Mucosa of descending colon (tissue), 3 donors: ENCODE data around the gene RNF4. TPM values are rescaled to one million over a fixed set of nuclear protein-coding genes. Genes with fewer than 3 reads are reported as not detected.

Experiments
- ATAC-seq: fragments of 200-7000 bp; cut with Tn5 transposase; one replicate; pipeline ENCODE4 v1.9.1; 2020; ENCODE audit warnings: mild to moderate bottlenecking, moderate library complexity
- DNase-seq, 3 donors: peaks; one replicate each; pipeline ENCODE4 v3.0.0-alpha.2; 2020
- H3K36me3 ChIP-seq: fragments of 200-600 bp; one replicate; pipeline ENCODE4 v1.8.0; 2021; ENCODE audit warnings: low read depth, mild to moderate bottlenecking
- H3K4me1 ChIP-seq: fragments of 200-600 bp; one replicate; pipeline ENCODE4 v1.8.0; 2021; ENCODE audit warnings: low read depth, mild to moderate bottlenecking
- H3K4me3 ChIP-seq: fragments of 200-600 bp; one replicate; pipeline ENCODE4 v1.8.0; 2021; ENCODE audit warnings: mild to moderate bottlenecking
- H3K9me3 ChIP-seq: fragments of 200-600 bp; one replicate; pipeline ENCODE4 v1.8.0; 2021; ENCODE audit warnings: mild to moderate bottlenecking
- intact Hi-C, 2 donors: fragments of 100-400 bp; cut with DNase I in 1 of 2; cut with micrococcal nuclease in 1 of 2; formaldehyde crosslinking; loops; one replicate each; pipeline versions ENCODE4 v1.11.0 to v1.11.1; 2022; cut with DNase I, micrococcal nuclease
- long read RNA-seq, 2 donors: library from polyadenylated mRNA; unstranded; transcript quantifications; one replicate each; pipeline ENCODE4 v2.0.0, GENCODE V29; 2019 to 2021
- total RNA-seq, 3 donors: library from RNA; stranded (reverse); fragmentation: NEBNext Ultra II Directional in 2 of 3; extraction: Animal tissue kit (Norgen Biotek cat#: 25700) in 2 of 3; gene quantifications; one replicate each; pipeline versions ENCODE4 v1.2.1 to v1.2.4, GENCODE V29; 2021 to 2023
- TF ChIP-seq, protein P1 (sequence below): fragments of 200-600 bp; IDR thresholded peaks from one replicate; pipeline ENCODE4 v1.8.0; 2022; ENCODE audit warnings: antibody characterized with exemption, mild to moderate bottlenecking
- donor health status: DM: no; HTN: no; CAD: no; lungs with moderate emphysema.
- donor health status: DM: no; HTN: no; CAD: no.
- donor health status: DM: no; HTN: yes; CAD: no.

RNF4 gene, protein sequence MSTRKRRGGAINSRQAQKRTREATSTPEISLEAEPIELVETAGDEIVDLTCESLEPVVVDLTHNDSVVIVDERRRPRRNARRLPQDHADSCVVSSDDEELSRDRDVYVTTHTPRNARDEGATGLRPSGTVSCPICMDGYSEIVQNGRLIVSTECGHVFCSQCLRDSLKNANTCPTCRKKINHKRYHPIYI
- 10 to 100 TPM; 48.0 to 55.1 (median 51.9) TPM for total RNA-seq
- long read RNA-seq, donor 1, partial matches to known transcripts = 0 of 39 reads
- long read RNA-seq, donor 1, other reads (novel, unspliced or antisense) = 39 of 39 reads
- long read RNA-seq, donor 2, partial matches to known transcripts = 3 of 21 reads
- long read RNA-seq, donor 2, other reads (novel, unspliced or antisense) = 16 of 21 reads

DNA sequence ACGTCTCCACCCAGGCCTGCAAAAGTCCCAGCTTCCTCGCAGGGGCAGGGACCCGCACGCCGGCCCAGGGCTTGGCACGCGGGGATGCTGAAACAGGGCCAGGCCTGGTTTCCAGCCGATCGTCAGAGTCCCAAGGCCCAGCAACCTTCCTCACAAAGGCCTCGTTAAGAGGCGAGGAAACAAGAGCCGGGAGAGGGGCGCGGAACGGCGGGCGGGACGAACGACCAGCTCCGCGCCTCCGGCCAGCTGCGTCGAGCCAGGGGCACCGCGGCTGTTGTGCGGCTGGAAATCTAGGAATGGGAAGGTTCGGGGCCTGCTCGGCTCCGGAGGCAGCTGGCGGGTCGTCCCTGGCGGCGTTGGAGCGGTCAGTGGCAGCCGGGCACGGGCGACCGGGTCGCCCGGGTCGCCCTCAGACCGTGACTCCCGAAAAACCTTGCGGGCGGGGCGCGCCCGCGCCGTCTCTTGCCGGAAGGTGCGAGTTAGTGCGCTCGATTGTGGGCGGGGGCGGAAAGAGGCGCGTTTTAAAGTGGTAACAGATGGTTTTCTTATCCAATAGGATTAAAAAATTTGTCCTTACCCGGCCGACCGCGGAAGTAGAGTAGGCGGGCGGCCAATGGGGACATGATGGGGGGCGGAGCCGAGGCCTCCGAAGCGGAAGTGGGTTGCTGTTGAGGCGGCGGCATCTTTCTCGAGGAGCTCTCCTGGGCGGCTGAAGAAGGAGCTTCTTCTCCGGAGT lies at the start of gene RNF4:
Gene RNF4 (plus strand): TSS at position 651 of the 736 bp plus-strand sequence. CDS start 21,388 bp downstream, outside the sequence.
- Histone ChIP-seq H3K4me3 (peak within 1 kb of the TSS; percentile 100), H3K36me3 (no peaks in the 10 kb centered on the region), H3K9me3 (no peaks in the 10 kb centered on the region), H3K4me1 (peaks cover 16% of the 10 kb centered on the region)
- DNase-seq (peak; percentile 97 to 98 (median 97)), ATAC-seq (peak; percentile 93)
- TF ChIP-seq, protein P1, sequence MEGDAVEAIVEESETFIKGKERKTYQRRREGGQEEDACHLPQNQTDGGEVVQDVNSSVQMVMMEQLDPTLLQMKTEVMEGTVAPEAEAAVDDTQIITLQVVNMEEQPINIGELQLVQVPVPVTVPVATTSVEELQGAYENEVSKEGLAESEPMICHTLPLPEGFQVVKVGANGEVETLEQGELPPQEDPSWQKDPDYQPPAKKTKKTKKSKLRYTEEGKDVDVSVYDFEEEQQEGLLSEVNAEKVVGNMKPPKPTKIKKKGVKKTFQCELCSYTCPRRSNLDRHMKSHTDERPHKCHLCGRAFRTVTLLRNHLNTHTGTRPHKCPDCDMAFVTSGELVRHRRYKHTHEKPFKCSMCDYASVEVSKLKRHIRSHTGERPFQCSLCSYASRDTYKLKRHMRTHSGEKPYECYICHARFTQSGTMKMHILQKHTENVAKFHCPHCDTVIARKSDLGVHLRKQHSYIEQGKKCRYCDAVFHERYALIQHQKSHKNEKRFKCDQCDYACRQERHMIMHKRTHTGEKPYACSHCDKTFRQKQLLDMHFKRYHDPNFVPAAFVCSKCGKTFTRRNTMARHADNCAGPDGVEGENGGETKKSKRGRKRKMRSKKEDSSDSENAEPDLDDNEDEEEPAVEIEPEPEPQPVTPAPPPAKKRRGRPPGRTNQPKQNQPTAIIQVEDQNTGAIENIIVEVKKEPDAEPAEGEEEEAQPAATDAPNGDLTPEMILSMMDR = no peak
- intact Hi-C loops = no loop called here

DNA sequence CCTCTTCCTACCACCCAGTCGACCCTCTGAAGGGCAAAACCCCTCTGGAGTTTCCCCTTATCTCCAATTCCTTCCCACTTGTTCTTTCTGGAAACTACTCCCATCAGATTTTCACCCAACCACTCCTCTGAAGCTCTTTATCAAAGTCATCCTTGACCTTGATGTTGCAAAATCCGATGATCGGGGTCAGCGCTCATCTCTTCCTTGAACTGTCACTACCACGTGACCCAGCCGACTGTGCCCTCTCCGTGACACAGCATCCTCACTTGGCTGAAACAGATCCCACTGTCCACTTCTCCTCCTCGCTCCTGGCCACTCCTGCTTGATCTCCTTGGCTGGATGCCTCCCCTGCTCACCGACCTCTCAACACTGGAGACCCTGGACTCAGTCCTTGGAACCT lies 49.1 kb upstream of the RNF4 start:
- no peak overlapping the region for H3K4me3 ChIP-seq
- H3K9me3 ChIP-seq = no peaks in the 10 kb centered on the region
- ATAC-seq = no peak
- no peaks in the 10 kb centered on the region for H3K36me3 ChIP-seq
- intact Hi-C loops = no loop called here
- H3K4me1 ChIP-seq = peaks cover 13% of the 10 kb centered on the region
- TF ChIP-seq, protein P1 = no peak
- no peak for DNase-seq

DNA sequence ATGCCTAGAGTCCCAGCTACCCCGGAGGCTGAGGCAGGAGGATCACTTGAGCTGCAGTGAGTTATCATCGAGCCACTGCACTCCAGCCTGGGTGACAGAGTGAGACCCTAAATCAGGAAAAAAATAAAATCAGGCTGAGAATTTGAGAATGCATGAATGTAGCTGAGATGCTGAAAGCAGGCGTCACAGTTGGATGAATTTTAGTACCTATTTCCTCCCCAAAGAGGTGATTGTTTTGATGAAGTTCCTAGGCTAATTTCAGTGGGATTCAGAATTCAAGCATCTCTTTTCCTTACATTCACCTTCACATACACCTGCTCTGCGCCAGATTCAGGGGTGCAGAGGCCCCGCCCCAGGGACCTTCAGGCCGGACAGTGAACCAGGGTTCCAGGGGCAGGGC lies 47.0 kb upstream of the RNF4 start:
- H3K4me3 ChIP-seq = no peak overlapping the region
- DNase-seq (no peak), ATAC-seq (no peak)
- no peaks in the 10 kb centered on the region for H3K9me3 ChIP-seq
- TF ChIP-seq, protein P1 = no peak
- H3K4me1 ChIP-seq = peaks cover 13% of the 10 kb centered on the region
- intact Hi-C loops = no loop called here
- H3K36me3 ChIP-seq = no peaks in the 10 kb centered on the region

DNA sequence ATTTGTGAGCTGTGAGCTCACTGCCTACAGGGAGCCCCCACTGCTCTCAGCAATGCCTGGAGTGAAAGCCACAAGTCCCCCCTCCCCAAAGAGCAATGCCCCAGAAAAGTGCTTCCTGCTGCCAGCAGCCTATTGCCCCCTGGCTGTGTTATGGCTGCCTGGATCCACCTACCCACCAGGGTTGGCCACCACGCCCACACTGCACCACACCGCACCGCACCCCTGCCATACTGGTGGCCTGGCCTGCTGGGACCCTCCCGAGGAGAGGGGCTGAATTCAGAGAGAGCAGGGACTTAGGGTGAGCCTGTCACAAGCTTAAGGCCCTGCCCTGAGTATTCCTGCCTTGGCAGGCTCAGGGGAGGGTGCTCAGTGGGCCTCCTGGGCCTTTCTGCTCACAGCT lies 45.8 kb upstream of the RNF4 start:
- peaks cover 7% of the 10 kb centered on the region for H3K4me1 ChIP-seq
- no peak overlapping the region for H3K4me3 ChIP-seq
- ATAC-seq (no peak), DNase-seq (peak in 1 of 3 donors; percentile 23)
- TF ChIP-seq, protein P1 = no peak
- H3K36me3 ChIP-seq = no peaks in the 10 kb centered on the region
- intact Hi-C loops = no loop called here
- H3K9me3 ChIP-seq = no peaks in the 10 kb centered on the region

DNA sequence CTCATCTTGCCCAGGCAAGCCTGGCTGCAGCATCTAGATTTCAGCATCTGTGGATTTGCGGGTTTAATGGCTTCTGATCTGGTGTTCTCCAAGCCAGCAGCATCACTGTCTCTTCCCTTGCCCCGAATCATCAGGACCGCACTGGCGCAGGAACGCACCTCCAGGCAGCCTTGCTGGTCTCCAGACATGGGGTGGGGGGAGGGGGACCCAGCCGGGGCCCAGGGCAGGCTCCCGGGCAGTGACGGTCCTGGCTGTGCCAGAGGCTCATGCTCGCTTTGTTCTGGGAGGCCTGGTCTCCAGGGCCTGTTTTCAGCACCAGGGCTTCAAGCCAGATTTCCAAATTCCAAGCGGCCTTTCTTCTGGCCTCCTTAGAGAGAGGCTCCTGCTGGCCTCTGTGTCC lies 45.2 kb upstream of the RNF4 start:
- ATAC-seq = no peak
- Histone ChIP-seq H3K9me3 (no peaks in the 10 kb centered on the region), H3K4me1 (peaks cover 7% of the 10 kb centered on the region), H3K4me3 (no peak overlapping the region), H3K36me3 (no peaks in the 10 kb centered on the region)
- peak in 1 of 3 donors; percentile 13 for DNase-seq
- TF ChIP-seq, protein P1 = no peak
- intact Hi-C loops = no loop called here
